Measurements from ENCODE around the gene EPHA6. TPM values are rescaled to one million over a fixed set of nuclear protein-coding genes. Genes with fewer than 3 reads are reported as not detected.

The EPHA6 gene
- total RNA-seq, 4 donors from 2014 or later = 0.60 to 3.8 (median 3.0) TPM

GRCh38 chr3:97059168-97059567 lies 244.8 kb downstream of the EPHA6 start:
- Histone ChIP-seq H3K27ac (no peak overlapping the region), H3K4me1 (no peaks in the 10 kb centered on the region), H3K4me3 (no peak overlapping the region), H3K36me3 (no peaks in the 10 kb centered on the region), H3K27me3 (no peaks in the 10 kb centered on the region), H3K9me3 (no peaks in the 10 kb centered on the region)
- intact Hi-C loops (cut with DNase I; ENCODE audit: low total_unique reads) = no loop called here
- DNase-seq = no peak
- WGBS, 2 donors (ENCODE audit: low coverage in 1 of 2) = 70 to 85% methylated on average over 1 of the region's 1 CpG
- in situ Hi-C loops (cut with MboI; ENCODE audit: low pct_ligation_motif_present in 1 of 4, low pct_unique_long_range_greater_than_20kb in 1 of 4, low sequenced_read_pairs in 3 of 4) = no loop called here
- TF ChIP-seq EP300 (IDR thresholded peaks at IDR 0.05; ENCODE audit: low read depth) (no peak), CTCF (IDR thresholded peaks at IDR 0.05) (no peak), POLR2A (IDR thresholded peaks at IDR 0.05) (no peak), POLR2AphosphoS5 (IDR thresholded peaks at IDR 0.05) (no peak)

GRCh38 chr3:97066531-97066930 lies 252.1 kb downstream of the EPHA6 start:
- Histone ChIP-seq H3K27ac (no peak overlapping the region), H3K27me3 (no peaks in the 10 kb centered on the region), H3K4me1 (no peaks in the 10 kb centered on the region), H3K9me3 (no peaks in the 10 kb centered on the region), H3K36me3 (no peaks in the 10 kb centered on the region), H3K4me3 (no peak overlapping the region)
- WGBS, 2 donors (ENCODE audit: low coverage in 1 of 2) = 58 to 63% methylated on average over 1 of the region's 1 CpG
- intact Hi-C loops (cut with DNase I; ENCODE audit: low total_unique reads) (no loop called here), in situ Hi-C loops (cut with MboI; ENCODE audit: low pct_ligation_motif_present in 1 of 4, low pct_unique_long_range_greater_than_20kb in 1 of 4, low sequenced_read_pairs in 3 of 4) (no loop called here)
- TF ChIP-seq POLR2AphosphoS5 (IDR thresholded peaks at IDR 0.05) (no peak), POLR2A (IDR thresholded peaks at IDR 0.05) (no peak), EP300 (IDR thresholded peaks at IDR 0.05; ENCODE audit: low read depth) (no peak), CTCF (IDR thresholded peaks at IDR 0.05) (no peak)
- DNase-seq = no peak

GRCh38 chr3:97070302-97070701 lies 255.9 kb downstream of the EPHA6 start:
- no peak for TF ChIP-seq EP300 (IDR thresholded peaks at IDR 0.05; ENCODE audit: low read depth)
- no peak for TF ChIP-seq CTCF (IDR thresholded peaks at IDR 0.05)
- no peak for TF ChIP-seq POLR2A (IDR thresholded peaks at IDR 0.05)
- TF ChIP-seq POLR2AphosphoS5 (IDR thresholded peaks at IDR 0.05) = no peak
- Histone ChIP-seq H3K9me3 (no peaks in the 10 kb centered on the region), H3K4me3 (no peak overlapping the region), H3K36me3 (no peaks in the 10 kb centered on the region), H3K27me3 (no peaks in the 10 kb centered on the region), H3K27ac (no peak overlapping the region), H3K4me1 (no peaks in the 10 kb centered on the region)
- DNase-seq = no peak
- intact Hi-C loops (cut with DNase I; ENCODE audit: low total_unique reads) (no loop called here), in situ Hi-C loops (cut with MboI; ENCODE audit: low pct_ligation_motif_present in 1 of 4, low pct_unique_long_range_greater_than_20kb in 1 of 4, low sequenced_read_pairs in 3 of 4) (no loop called here)

- WGBS, 2 donors (ENCODE audit: low coverage in 1 of 2) = 59 to 68% methylated on average over 2 of the region's 2 CpGs
- H3K9me3 ChIP-seq = no peaks in the 10 kb centered on the region
- intact Hi-C loops (cut with DNase I; ENCODE audit: low total_unique reads) (no loop called here), in situ Hi-C loops (cut with MboI; ENCODE audit: low pct_ligation_motif_present in 1 of 4, low pct_unique_long_range_greater_than_20kb in 1 of 4, low sequenced_read_pairs in 3 of 4) (no loop called here)
- H3K4me1 ChIP-seq = no peaks in the 10 kb centered on the region
- no peak overlapping the region for H3K27ac ChIP-seq
- H3K36me3 ChIP-seq = no peaks in the 10 kb centered on the region
- TF ChIP-seq POLR2A (IDR thresholded peaks at IDR 0.05) (no peak), EP300 (IDR thresholded peaks at IDR 0.05; ENCODE audit: low read depth) (no peak), CTCF (IDR thresholded peaks at IDR 0.05) (no peak), POLR2AphosphoS5 (IDR thresholded peaks at IDR 0.05) (no peak)
- no peak overlapping the region for H3K4me3 ChIP-seq
- no peak for DNase-seq
- H3K27me3 ChIP-seq = no peaks in the 10 kb centered on the region
Observed at GRCh38 chr3:97074546-97074945, 260.2 kb downstream of the EPHA6 start.

All from transverse colon (tissue), 4 donors.